AG04450 (cell line): ENCODE measurements around the gene NMT1. TPM values are rescaled to one million over a fixed set of nuclear protein-coding genes. Genes with fewer than 3 reads are reported as not detected.

Experiments used
- CTCF ChIA-PET: fragments of 300-600, 350-600 bp; formaldehyde crosslinking; extraction: SDS; loops from one replicate; lab custom pipeline; 2022; ENCODE audit warnings: antibody characterized with exemption, inconsistent platforms; lab: Charles Lee
- POLR2A ChIA-PET: fragments of 350-600 bp; formaldehyde crosslinking; extraction: SDS; loops from one replicate; lab custom pipeline; 2021; ENCODE audit warnings: antibody characterized with exemption, inconsistent platforms; lab: Yijun Ruan, JAX
- DNase-seq: peaks from one replicate; pipeline ENCODE4 v3.0.0-alpha.2; 2011; ENCODE audit warnings: low read depth, low spot score
- H3K27ac ChIP-seq: one replicate; pipeline ENCODE4 v1.5.1; 2012; ENCODE audit warnings: low read depth, low read length, control low read depth
- H3K27me3 ChIP-seq: one replicate; pipeline ENCODE4 v1.6.0; 2012; ENCODE audit warnings: low read length; ENCODE audit not compliant: control insufficient read depth, insufficient read depth
- H3K4me3 ChIP-seq: 2 replicates; pipeline ENCODE4 v1.5.1; 2011; ENCODE audit warnings: mild to moderate bottlenecking, low read depth, low read length, control low read depth
- H3K9me3 ChIP-seq: 2 replicates; pipeline ENCODE4 v1.5.1; 2012; ENCODE audit warnings: low read length; ENCODE audit not compliant: control insufficient read depth, insufficient read depth
- polyA plus RNA-seq: library from polyadenylated mRNA; depleted of rRNA; stranded (reverse); fragments of >200 nt; gene quantifications from 2 replicates; pipeline ENCODE4 v1.2.3, GENCODE V29; 2011
- TF ChIP-seq, protein P1 (sequence below): IDR thresholded peaks from 2 replicates; pipeline ENCODE4 v1.5.1; 2011; ENCODE audit warnings: low read depth, low read length, control low read depth, inconsistent platforms

Gene NMT1
- polyA plus RNA-seq, 1 experiment = 63.6 TPM

DNA sequence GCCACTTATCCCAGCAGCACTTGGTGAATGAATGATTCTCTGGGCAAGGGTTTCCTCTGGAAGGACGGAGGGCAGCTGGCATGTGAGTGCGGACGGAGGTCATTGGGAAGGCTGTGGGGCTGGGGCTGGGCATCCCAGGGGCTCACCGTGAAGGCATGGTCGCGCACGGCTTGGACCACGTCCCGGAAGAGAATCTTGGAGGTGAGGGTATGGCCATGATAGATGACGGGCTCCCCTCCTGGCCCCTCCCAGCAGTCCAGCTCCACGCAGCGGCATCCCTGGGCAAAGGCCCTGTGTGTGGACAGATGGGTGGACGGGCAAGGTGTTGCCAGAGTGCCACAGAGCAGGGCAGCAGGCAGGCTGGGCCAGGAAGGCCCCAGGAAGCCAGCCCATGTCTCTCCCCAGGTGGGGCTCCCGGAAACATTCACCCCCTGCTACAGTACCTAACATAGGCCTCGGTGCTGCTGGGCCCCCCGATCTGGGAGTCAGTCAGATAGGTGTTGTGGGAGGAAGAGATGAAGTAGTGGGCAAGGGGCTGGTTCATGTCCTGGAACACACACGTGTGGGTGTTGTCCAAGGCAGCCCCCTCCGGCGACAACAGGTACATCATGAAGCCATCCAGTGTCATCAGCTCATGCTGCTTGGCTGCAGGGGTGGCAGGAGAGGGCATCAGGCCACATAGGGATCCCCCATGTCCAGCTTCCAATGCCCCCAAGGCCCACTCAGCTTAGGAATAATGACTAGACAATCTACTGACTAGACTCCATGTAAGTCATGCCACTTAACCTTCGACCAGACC lies 56.9 kb downstream of the NMT1 start:
- CTCF ChIA-PET = interaction anchor here (2.4 to 6.3 kb wide), 2 partner anchors 17 to 19 kb away, joined by 11 to 52 read pairs; partner anchors contain the start of gene ACBD4
- no peaks in the 10 kb centered on the region for H3K27me3 ChIP-seq
- no peak for DNase-seq
- H3K27ac ChIP-seq = no peak overlapping the region
- H3K9me3 ChIP-seq = no peaks in the 10 kb centered on the region; the same call in 1 of the 2 replicates
- no peak overlapping the region for H3K4me3 ChIP-seq
- TF ChIP-seq, protein P1, sequence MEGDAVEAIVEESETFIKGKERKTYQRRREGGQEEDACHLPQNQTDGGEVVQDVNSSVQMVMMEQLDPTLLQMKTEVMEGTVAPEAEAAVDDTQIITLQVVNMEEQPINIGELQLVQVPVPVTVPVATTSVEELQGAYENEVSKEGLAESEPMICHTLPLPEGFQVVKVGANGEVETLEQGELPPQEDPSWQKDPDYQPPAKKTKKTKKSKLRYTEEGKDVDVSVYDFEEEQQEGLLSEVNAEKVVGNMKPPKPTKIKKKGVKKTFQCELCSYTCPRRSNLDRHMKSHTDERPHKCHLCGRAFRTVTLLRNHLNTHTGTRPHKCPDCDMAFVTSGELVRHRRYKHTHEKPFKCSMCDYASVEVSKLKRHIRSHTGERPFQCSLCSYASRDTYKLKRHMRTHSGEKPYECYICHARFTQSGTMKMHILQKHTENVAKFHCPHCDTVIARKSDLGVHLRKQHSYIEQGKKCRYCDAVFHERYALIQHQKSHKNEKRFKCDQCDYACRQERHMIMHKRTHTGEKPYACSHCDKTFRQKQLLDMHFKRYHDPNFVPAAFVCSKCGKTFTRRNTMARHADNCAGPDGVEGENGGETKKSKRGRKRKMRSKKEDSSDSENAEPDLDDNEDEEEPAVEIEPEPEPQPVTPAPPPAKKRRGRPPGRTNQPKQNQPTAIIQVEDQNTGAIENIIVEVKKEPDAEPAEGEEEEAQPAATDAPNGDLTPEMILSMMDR = no peak
- POLR2A ChIA-PET = interaction anchor here (0.6 kb wide), 1 partner anchor 46 kb away, joined by 3 read pairs; no protein-coding TSS in a partner anchor

DNA sequence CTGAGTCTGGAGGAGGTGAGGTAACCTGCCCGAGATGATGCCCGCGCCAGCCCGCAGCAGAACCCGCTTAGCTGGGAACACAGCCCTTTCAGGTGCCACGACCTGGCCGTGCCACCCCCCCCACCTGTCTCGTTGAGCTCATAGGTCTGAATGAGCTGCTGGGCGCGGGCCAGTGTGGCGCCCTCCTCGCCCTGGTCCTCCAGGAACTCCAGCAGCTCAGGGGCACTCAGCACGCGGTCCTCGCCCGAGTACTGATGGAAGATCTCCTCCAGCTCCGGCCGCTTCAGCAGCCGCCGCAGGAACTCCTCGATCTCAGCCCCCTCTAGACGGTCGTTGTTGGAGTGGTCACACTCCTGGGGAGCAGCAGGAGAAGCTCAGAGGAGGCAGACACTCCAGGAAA lies 57.6 kb downstream of the NMT1 start:
- H3K9me3 ChIP-seq = no peaks in the 10 kb centered on the region; the same call in 1 of the 2 replicates
- H3K27ac ChIP-seq = no peak overlapping the region
- ChIA-PET CTCF (interaction anchor here (0.6 to 6.3 kb wide), 3 partner anchors 17 to 198 kb away, joined by 3 to 52 read pairs (median 11); partner anchors contain the start of gene ACBD4), POLR2A (no interaction called here)
- H3K27me3 ChIP-seq = no peaks in the 10 kb centered on the region
- TF ChIP-seq, protein P1 = no peak
- no peak overlapping the region for H3K4me3 ChIP-seq
- DNase-seq = no peak

DNA sequence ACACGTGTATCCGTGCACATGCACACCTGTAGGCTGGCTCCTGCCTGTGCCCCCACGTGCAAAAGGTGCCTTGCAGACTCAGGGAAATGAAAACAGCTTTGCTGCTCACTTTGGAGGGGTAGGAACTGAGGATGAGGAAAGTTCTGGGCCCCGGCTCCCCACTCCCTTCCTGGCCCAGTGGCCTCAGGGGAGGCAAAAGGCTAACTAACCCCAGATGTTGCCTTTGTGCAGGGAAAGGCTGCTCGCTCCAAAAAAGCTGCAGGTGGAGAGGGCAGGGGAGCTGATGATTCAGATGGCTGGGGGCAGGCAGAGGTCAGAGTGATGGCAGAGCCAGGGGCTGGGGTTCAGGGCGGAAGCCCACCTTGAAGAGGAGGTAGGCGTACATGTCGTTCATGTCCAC lies 58.8 kb downstream of the NMT1 start:
- TF ChIP-seq, protein P1 = no peak
- no peak overlapping the region for H3K27ac ChIP-seq
- POLR2A ChIA-PET = interaction anchor here (0.6 to 0.8 kb wide), 2 partner anchors 8 to 28 kb away, joined by 3 to 9 read pairs; partner anchors contain the start of gene HEXIM1
- no peaks in the 10 kb centered on the region for H3K27me3 ChIP-seq
- CTCF ChIA-PET = interaction anchor here (6.3 kb wide), 1 partner anchor 15 kb away, joined by 52 read pairs; the partner anchor contains the start of gene ACBD4
- H3K9me3 ChIP-seq = no peaks in the 10 kb centered on the region; the same call in 1 of the 2 replicates
- no peak overlapping the region for H3K4me3 ChIP-seq
- no peak for DNase-seq

DNA sequence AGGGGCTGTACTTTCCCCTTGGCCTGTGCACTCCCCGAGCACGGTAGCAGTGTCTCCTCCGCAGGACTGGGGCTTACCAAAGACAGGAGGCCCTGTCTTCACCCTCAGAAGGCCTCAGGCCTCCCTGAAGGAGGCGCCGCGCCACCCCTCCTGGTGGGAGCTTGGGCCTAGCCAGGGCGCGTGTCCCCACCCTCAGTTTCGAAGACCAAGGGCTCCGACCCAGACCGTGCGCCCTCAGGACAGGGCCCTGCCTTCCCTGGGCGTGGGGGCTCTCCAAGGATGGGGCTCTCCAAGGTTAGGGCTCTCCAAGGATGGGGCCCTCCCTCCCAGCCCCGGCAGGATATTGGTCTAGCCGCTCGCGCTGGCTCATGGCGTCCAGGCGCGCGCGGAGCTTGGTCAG lies 59.4 kb downstream of the NMT1 start:
- TF ChIP-seq, protein P1 = no peak
- CTCF ChIA-PET = interaction anchor here (1.1 to 6.3 kb wide), 2 partner anchors 15 to 27 kb away, joined by 3 to 52 read pairs; partner anchors contain the start of gene ACBD4
- no peak for DNase-seq
- Histone ChIP-seq H3K27me3 (no peaks in the 10 kb centered on the region), H3K27ac (no peak overlapping the region), H3K9me3 (no peaks in the 10 kb centered on the region; the same call in 1 of the 2 replicates), H3K4me3 (no peak overlapping the region)
- POLR2A ChIA-PET = interaction anchor here (0.6 to 0.8 kb wide), 2 partner anchors 9 to 28 kb away, joined by 3 to 9 read pairs; partner anchors contain the start of gene HEXIM1

DNA sequence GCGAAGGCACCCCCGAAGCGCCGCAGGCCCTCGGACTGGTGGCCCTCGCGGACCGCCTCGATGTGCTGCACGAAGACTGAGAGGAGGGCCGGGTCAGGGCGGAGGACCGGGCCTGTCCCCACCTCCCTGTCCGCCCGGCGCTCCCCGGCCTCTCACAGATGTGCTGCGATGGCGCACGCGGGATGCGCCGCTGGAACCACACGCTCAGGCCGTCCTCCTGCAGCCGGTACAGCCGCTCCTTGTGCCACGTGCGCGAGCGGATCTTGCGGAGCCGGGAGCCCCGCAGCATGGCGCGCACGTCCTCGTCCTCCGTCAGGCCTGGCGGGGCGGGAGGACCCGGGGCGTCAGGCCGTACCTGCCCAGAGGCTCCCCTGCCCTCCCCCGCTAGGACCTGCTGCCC lies 59.9 kb downstream of the NMT1 start:
- H3K4me3 ChIP-seq = no peak overlapping the region
- POLR2A ChIA-PET = no interaction called here

More for the DNA sequence above, 59.9 kb downstream of the NMT1 start:
- Histone ChIP-seq H3K27me3 (no peaks in the 10 kb centered on the region), H3K27ac (no peak overlapping the region), H3K9me3 (no peaks in the 10 kb centered on the region; the same call in 1 of the 2 replicates)
- TF ChIP-seq, protein P1 = no peak
- DNase-seq = no peak
- CTCF ChIA-PET = interaction anchor here (0.6 to 1.1 kb wide), 3 partner anchors 13 to 27 kb away, joined by 3 to 4 read pairs (median 3); partner anchors contain the start of gene ACBD4
